ENCODE measurements around the gene NDUFB10.
A peak's percentile ranks its signal among the peaks of the same experiment; 100 is the strongest.
"Not testable (repeated sequence)": the region's sequence is repeated elsewhere in the genome, so short reads cannot be mapped to it uniquely, and the experiment has no call there.

NDUFB10 gene

GRCh38 chr16:1939833-1940232 lies 19.5 kb upstream of the NDUFB10 start:
- H2AK5ac ChIP-seq (ENCODE audit: low read length, severe bottlenecking); DNase-seq; H4K91ac ChIP-seq (ENCODE audit: low read length); H2BK15ac ChIP-seq (ENCODE audit: low read depth, poor library complexity, severe bottlenecking); H2BK5ac ChIP-seq (ENCODE audit: low read depth, low read length, poor library complexity, severe bottlenecking); H2BK120ac ChIP-seq (ENCODE audit: low read depth, low read length); H3K14ac ChIP-seq (ENCODE audit: low read length in 2 of 2); H3K18ac ChIP-seq (ENCODE audit: low read depth in 1 of 2, low read length in 2 of 2); H3K4me2 ChIP-seq (ENCODE audit: low read length, poor library complexity, severe bottlenecking); H3K27me3 ChIP-seq (ENCODE audit: control insufficient read depth in 1 of 2, insufficient read depth in 1 of 2, low read length in 2 of 2); H3K4ac ChIP-seq (ENCODE audit: low read depth in 1 of 2, low read length in 2 of 2); H3K79me1 ChIP-seq (replicated peaks; ENCODE audit: low read length, poor library complexity, severe bottlenecking); H3K4me3 ChIP-seq (ENCODE audit: insufficient read depth in 1 of 2, low read depth in 1 of 2, low read length in 2 of 2); H4K8ac ChIP-seq (ENCODE audit: low read length); H3K27ac ChIP-seq (ENCODE audit: low read length, poor library complexity, severe bottlenecking); H3K9ac ChIP-seq (ENCODE audit: low read length); H3K9me3 ChIP-seq (ENCODE audit: control insufficient read depth, low read length); H3K23ac ChIP-seq (ENCODE audit: low read length in 2 of 2); H2BK12ac ChIP-seq (ENCODE audit: low read length in 2 of 2); H2AFZ ChIP-seq (ENCODE audit: low read depth, low read length): not testable (repeated sequence)
- Histone ChIP-seq H3K4me1 (ENCODE audit: control insufficient read depth, insufficient read depth, low read depth, low read length) (peaks cover 21% of the 10 kb centered on the region), H3K36me3 (ENCODE audit: control insufficient read depth in 1 of 2, insufficient read depth in 2 of 2, low read depth in 1 of 2, low read length in 2 of 2) (peaks cover 33 to 46% of the 10 kb centered on the region in 2 experiments)
- 98% methylated on average over 8 of the region's 8 CpGs for WGBS

- Histone ChIP-seq H2BK12ac (ENCODE audit: low read length in 2 of 2) (no peak overlapping the region), H3K4me1 (ENCODE audit: control insufficient read depth, insufficient read depth, low read depth, low read length) (peaks cover 16% of the 10 kb centered on the region), H3K27me3 (ENCODE audit: control insufficient read depth in 1 of 2, insufficient read depth in 1 of 2, low read length in 2 of 2) (no peaks in the 10 kb centered on the region), H4K8ac (ENCODE audit: low read length) (no peak overlapping the region), H2BK5ac (ENCODE audit: low read depth, low read length, poor library complexity, severe bottlenecking) (no peak overlapping the region), H3K4ac (ENCODE audit: low read depth in 1 of 2, low read length in 2 of 2) (no peak overlapping the region), H2BK120ac (ENCODE audit: low read depth, low read length) (no peak overlapping the region), H3K27ac (ENCODE audit: low read length, poor library complexity, severe bottlenecking) (no peak overlapping the region), H3K36me3 (ENCODE audit: control insufficient read depth in 1 of 2, insufficient read depth in 2 of 2, low read depth in 1 of 2, low read length in 2 of 2) (peaks cover 33 to 44% of the 10 kb centered on the region in 2 experiments), H2BK15ac (ENCODE audit: low read depth, poor library complexity, severe bottlenecking) (no peak overlapping the region), H3K79me1 (replicated peaks; ENCODE audit: low read length, poor library complexity, severe bottlenecking) (peaks cover 10% of the 10 kb centered on the region), H4K91ac (ENCODE audit: low read length) (no peak overlapping the region), H3K9me3 (ENCODE audit: control insufficient read depth, low read length) (no peaks in the 10 kb centered on the region), H3K18ac (ENCODE audit: low read depth in 1 of 2, low read length in 2 of 2) (no peak overlapping the region), H3K4me2 (ENCODE audit: low read length, poor library complexity, severe bottlenecking) (no peak overlapping the region), H3K23ac (ENCODE audit: low read length in 2 of 2) (no peak overlapping the region), H2AFZ (ENCODE audit: low read depth, low read length) (no peak overlapping the region), H3K9ac (ENCODE audit: low read length) (no peak overlapping the region), H3K14ac (ENCODE audit: low read length in 2 of 2) (no peak overlapping the region), H3K4me3 (ENCODE audit: insufficient read depth in 1 of 2, low read depth in 1 of 2, low read length in 2 of 2) (no peak overlapping the region), H2AK5ac (ENCODE audit: low read length, severe bottlenecking) (no peak overlapping the region)
- 88% methylated on average over 23 of the region's 23 CpGs for WGBS
- DNase-seq, result no peak
Measured at GRCh38 chr16:1940273-1941161, 18.8 kb upstream of the NDUFB10 start.

- H2AK5ac ChIP-seq (ENCODE audit: low read length, severe bottlenecking), result peak overlapping the region; percentile 29
- H3K4me2 ChIP-seq (ENCODE audit: low read length, poor library complexity, severe bottlenecking), result peak overlapping the region; percentile 93
- no peak overlapping the region for H4K91ac ChIP-seq (ENCODE audit: low read length)
- peaks cover 33 to 42% of the 10 kb centered on the region in 2 experiments for H3K36me3 ChIP-seq (ENCODE audit: control insufficient read depth in 1 of 2, insufficient read depth in 2 of 2, low read depth in 1 of 2, low read length in 2 of 2)
- H3K23ac ChIP-seq (ENCODE audit: low read length in 2 of 2), result no peak overlapping the region
- no peak overlapping the region for H2BK12ac ChIP-seq (ENCODE audit: low read length in 2 of 2)
- H3K79me1 ChIP-seq (replicated peaks; ENCODE audit: low read length, poor library complexity, severe bottlenecking), result peaks cover 10% of the 10 kb centered on the region
- peak overlapping the region in 1 of 2 experiments; percentile 92 for H3K4me3 ChIP-seq (ENCODE audit: insufficient read depth in 1 of 2, low read depth in 1 of 2, low read length in 2 of 2)
- peak overlapping the region; percentile 86 for H3K9ac ChIP-seq (ENCODE audit: low read length)
- H4K8ac ChIP-seq (ENCODE audit: low read length), result no peak overlapping the region
- no peaks in the 10 kb centered on the region for H3K9me3 ChIP-seq (ENCODE audit: control insufficient read depth, low read length)
- H3K18ac ChIP-seq (ENCODE audit: low read depth in 1 of 2, low read length in 2 of 2), result no peak overlapping the region
- peak overlapping the region; percentile 5 for H3K27ac ChIP-seq (ENCODE audit: low read length, poor library complexity, severe bottlenecking)
- H3K4me1 ChIP-seq (ENCODE audit: control insufficient read depth, insufficient read depth, low read depth, low read length), result peaks cover 14% of the 10 kb centered on the region
- 92% methylated on average over 28 of the region's 30 CpGs for WGBS
- H2AFZ ChIP-seq (ENCODE audit: low read depth, low read length), result no peak overlapping the region
- H2BK120ac ChIP-seq (ENCODE audit: low read depth, low read length), result no peak overlapping the region
- no peak overlapping the region for H3K14ac ChIP-seq (ENCODE audit: low read length in 2 of 2)
- H3K4ac ChIP-seq (ENCODE audit: low read depth in 1 of 2, low read length in 2 of 2), result no peak overlapping the region
- no peaks in the 10 kb centered on the region for H3K27me3 ChIP-seq (ENCODE audit: control insufficient read depth in 1 of 2, insufficient read depth in 1 of 2, low read length in 2 of 2)
- H2BK15ac ChIP-seq (ENCODE audit: low read depth, poor library complexity, severe bottlenecking), result no peak overlapping the region
- no peak for DNase-seq
- H2BK5ac ChIP-seq (ENCODE audit: low read depth, low read length, poor library complexity, severe bottlenecking), result no peak overlapping the region
Measured at GRCh38 chr16:1941162-1942046, 17.9 kb upstream of the NDUFB10 start.
